Endothelial cell (in vitro differentiated cells): Measurements from ENCODE around the gene MITF. TPM values are rescaled to one million over a fixed set of nuclear protein-coding genes. Genes with fewer than 3 reads are reported as not detected.

Experiments
- DNase-seq: peaks from one replicate; pipeline ENCODE4 v3.0.0; 2021; ENCODE audit warnings: low spot score
- H3K27ac Mint-ChIP-seq: one replicate; pipeline ENCODE4 v1.8.0; 2021; ENCODE audit warnings: mixed read lengths, inconsistent platforms; ENCODE audit not compliant: unreplicated experiment
- H3K27me3 Mint-ChIP-seq: one replicate; pipeline ENCODE4 v1.8.0; 2021; ENCODE audit warnings: mild to moderate bottlenecking, moderate library complexity, mixed read lengths, inconsistent platforms; ENCODE audit not compliant: unreplicated experiment
- H3K36me3 Mint-ChIP-seq: one replicate; pipeline ENCODE4 v1.8.0; 2021; ENCODE audit warnings: mild to moderate bottlenecking, low read depth, mixed read lengths, inconsistent platforms; ENCODE audit not compliant: unreplicated experiment
- H3K4me1 Mint-ChIP-seq: one replicate; pipeline ENCODE4 v1.8.0; 2021; ENCODE audit warnings: mild to moderate bottlenecking, mixed read lengths, inconsistent platforms; ENCODE audit not compliant: unreplicated experiment
- H3K4me3 Mint-ChIP-seq: one replicate; pipeline ENCODE4 v1.8.0; 2021; ENCODE audit warnings: mild to moderate bottlenecking, mixed read lengths, inconsistent platforms; ENCODE audit not compliant: unreplicated experiment
- H3K9me3 Mint-ChIP-seq: one replicate; pipeline ENCODE4 v1.8.0; 2021; ENCODE audit warnings: mixed read lengths, inconsistent platforms; ENCODE audit not compliant: unreplicated experiment
- CTCF ChIP-seq: fragments of 200-600 bp; sonication (generic); IDR thresholded peaks from one replicate; pipeline ENCODE4 v1.5.0; 2021; ENCODE audit warnings: antibody characterized with exemption; ENCODE audit not compliant: unreplicated experiment
- total RNA-seq: library from RNA; stranded (reverse); fragmentation: NEBNext Ultra II Directional; extraction: Animal tissue kit (Norgen Biotek cat#: 25700); gene quantifications from one replicate; pipeline ENCODE4 v1.2.1, GENCODE V29; 2021; ENCODE audit not compliant: unreplicated experiment

Gene MITF
- total RNA-seq, 1 donor from 2014 or later, result 1.7 TPM

- peaks cover 7% of the 10 kb centered on the region for H3K4me1 Mint-ChIP-seq
Observed at GRCh38 chr3:69775751-69776150, 36.5 kb downstream of the MITF start.

GRCh38 chr3:69776289-69776688, 37.0 kb downstream of the MITF start:
- H3K36me3 Mint-ChIP-seq, result no peaks in the 10 kb centered on the region
- DNase-seq, result no peak
- no peak overlapping the region for H3K27ac Mint-ChIP-seq
- peaks cover 7% of the 10 kb centered on the region for H3K4me1 Mint-ChIP-seq
- no peaks in the 10 kb centered on the region for H3K9me3 Mint-ChIP-seq
- no peak for TF ChIP-seq CTCF
- H3K4me3 Mint-ChIP-seq, result no peak overlapping the region
- no peaks in the 10 kb centered on the region for H3K27me3 Mint-ChIP-seq

More at GRCh38 chr3:69775751-69776150, 36.5 kb downstream of the MITF start:
- TF ChIP-seq CTCF, result no peak
- Mint-ChIP-seq H3K36me3 (no peaks in the 10 kb centered on the region), H3K9me3 (no peaks in the 10 kb centered on the region), H3K27ac (no peak overlapping the region), H3K4me3 (no peak overlapping the region), H3K27me3 (no peaks in the 10 kb centered on the region)
- no peak for DNase-seq

- Mint-ChIP-seq H3K27ac (no peak overlapping the region), H3K4me3 (no peak overlapping the region), H3K27me3 (no peaks in the 10 kb centered on the region), H3K36me3 (no peaks in the 10 kb centered on the region), H3K9me3 (no peaks in the 10 kb centered on the region), H3K4me1 (peaks cover 7% of the 10 kb centered on the region)
- DNase-seq, result no peak
- TF ChIP-seq CTCF, result no peak
Observed at GRCh38 chr3:69776920-69777581, 37.8 kb downstream of the MITF start.

GRCh38 chr3:69777582-69777967, 38.3 kb downstream of the MITF start:
- Mint-ChIP-seq H3K27ac (no peak overlapping the region), H3K27me3 (no peaks in the 10 kb centered on the region), H3K9me3 (no peaks in the 10 kb centered on the region), H3K4me1 (peaks cover 7% of the 10 kb centered on the region), H3K4me3 (no peak overlapping the region), H3K36me3 (no peaks in the 10 kb centered on the region)
- DNase-seq, result no peak
- TF ChIP-seq CTCF, result no peak

GRCh38 chr3:69781593-69781992, 42.3 kb downstream of the MITF start:
- Mint-ChIP-seq H3K36me3 (no peaks in the 10 kb centered on the region), H3K9me3 (no peaks in the 10 kb centered on the region), H3K27ac (no peak overlapping the region), H3K27me3 (no peaks in the 10 kb centered on the region), H3K4me1 (peaks cover 8% of the 10 kb centered on the region), H3K4me3 (no peak overlapping the region)
- DNase-seq, result no peak
- no peak for TF ChIP-seq CTCF
